HUDEP-2 (cell line): Measurements from ENCODE around the gene EEF1G.
A peak's percentile ranks its signal among the peaks of the same experiment; 100 is the strongest.
"Not testable (repeated sequence)": the region's sequence is repeated elsewhere in the genome, so short reads cannot be mapped to it uniquely, and the experiment has no call there.

Experiments used
- DNase-seq, 76 experiments: peaks; one replicate each; lab custom pipeline; 2025; ENCODE audit not compliant: unreplicated experiment in 76 of 76; lab: John Stamatoyannopoulos, UW

The EEF1G gene

DNA sequence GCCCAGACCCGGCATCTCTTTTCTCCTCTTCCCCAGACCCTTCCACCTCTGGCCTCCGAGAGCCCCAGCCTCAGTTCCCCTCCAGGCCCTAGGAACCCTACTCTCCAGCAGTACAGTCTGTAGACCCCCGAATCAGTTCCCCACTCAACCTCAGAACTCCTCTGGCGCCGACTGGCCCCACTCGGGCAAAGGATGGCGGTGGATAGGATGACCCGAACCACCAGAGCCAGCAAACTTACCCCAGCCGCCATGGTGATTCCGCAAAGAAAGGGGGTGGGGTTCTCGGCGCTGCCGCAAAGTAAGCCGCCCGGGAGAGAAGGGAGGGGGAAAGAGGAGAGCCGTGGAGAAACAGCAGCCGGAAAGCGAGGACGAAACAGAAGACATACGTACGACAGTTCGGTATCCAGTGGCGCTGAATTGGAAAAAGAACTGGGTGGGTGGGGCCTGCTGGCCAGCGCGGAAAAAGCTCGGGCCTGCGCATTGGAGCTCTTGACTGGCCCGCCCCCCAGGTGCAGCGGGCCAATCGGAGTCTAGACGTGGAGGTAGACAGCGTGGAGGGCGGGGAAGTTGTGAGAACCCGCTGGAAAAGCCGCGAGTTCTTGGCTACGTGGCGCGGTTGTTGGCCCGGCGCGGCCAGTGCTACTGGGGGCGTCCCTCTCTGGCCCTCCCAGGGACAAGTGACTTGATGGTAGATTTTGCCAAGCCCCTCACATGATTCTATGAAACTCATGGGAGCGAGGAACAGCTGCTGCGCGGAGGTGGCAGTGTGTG is at the start of gene EEF1G:
Gene EEF1G (minus strand): TSS at position 300 of the 771 bp plus-strand sequence. CDS start 49 bp downstream, at position 251.
- peak in 75 of 76 experiments; percentile 82 to 99 (median 98) for DNase-seq

DNA sequence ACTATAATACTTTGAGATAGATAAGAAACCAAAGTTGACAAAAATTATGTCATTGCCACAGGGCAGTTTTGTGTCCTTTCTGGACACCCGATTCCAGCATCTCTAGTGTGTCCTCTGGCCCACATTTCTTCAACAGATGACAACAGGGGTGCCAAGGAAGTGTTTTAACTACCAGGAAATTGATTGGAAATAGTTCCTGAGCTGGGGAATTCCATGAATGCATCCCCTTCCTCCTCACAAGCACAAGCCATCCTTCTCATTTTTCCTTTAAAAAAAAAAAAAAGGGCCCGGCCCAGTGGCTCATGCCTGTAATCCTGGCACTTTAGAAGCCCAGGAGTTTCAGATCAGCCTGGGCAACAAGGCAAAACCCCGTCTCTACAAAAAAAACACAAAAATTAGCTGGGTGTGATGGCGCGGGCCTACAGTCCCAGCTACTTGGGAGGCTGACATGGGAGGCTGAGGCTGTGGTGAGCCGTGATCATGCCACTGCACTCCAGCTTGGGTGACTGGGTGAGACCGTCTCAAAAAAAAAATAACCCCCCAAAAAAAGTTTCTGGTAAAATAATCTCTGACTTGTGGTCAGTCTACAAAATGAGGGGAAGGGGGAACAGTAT is 48.9 kb upstream of the EEF1G start:
- no peak for DNase-seq

DNA sequence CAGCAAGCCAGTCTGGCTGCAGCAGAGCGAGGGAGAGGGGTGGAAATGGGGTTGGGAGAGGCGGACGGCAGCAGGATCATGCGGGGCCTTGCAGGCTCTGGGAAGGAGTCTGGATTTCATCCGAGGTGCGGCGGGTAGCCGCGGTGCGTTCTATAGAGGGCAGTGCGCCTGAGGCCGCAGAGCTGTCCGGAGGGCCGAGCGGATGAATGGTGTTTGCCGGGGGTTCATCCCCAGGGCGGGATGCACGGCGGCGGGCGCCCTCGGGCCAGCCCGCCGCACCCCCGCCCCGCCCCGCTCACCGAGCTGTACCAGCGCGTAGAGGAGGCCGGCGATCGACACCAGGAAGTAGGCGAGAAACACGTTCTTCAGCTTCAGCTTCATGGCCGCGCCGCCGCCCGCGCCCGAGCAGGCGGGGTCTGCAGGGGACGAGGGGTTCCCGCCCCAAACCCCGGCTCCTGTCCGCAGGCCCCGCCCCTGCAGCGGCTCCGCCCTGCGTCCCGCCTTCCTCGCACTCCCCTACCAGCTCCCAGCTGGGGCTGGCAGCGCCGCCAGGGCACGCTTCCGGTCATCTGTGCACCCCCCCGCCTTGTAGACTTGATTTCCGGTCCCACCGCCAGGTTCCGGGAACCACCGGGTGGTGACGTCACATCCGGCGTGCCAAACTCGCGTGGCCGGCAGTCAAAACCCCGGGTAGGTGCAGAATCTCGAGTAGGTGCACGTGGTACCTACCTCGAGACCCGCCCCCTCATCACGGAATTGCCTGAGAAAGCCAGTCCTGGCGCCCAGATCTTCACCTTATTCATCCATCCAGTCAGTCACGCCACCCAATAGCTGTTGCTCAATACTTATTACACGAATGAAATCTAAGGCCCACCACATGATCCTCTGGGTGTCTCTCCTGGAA is 48.1 kb upstream of the EEF1G start, which contains the start of gene B3GAT3:
Gene B3GAT3 (minus strand): TSS at position 420 of the 904 bp plus-strand sequence. CDS start 39 bp downstream, at position 381.
- peak in 75 of 76 experiments; percentile 62 to 99 (median 97) for DNase-seq

DNA sequence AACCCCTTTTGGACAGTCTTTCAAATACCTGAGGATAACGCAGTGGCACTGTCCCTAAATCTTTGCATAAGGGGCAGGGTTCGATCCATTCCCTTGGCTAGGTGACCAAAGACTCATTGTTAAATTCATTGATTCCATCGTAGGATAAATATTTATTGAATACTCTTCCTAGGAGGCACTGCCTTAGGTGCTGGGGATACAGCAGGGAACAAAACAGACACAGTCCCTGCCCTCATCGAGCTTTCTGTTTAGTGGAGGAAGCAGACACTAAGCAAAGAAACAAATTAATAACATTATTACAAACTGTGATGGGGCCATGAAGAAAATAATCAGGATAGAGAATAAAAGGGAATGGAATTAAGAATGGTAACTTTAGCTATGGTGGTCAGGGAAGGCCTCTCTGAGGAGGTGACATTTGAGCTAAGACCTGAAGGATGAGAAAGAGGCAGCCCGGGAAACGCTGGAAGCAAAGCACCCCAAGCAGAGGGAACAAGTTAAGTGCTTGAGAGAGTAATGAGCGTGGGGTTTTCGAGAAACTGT is 47.4 kb upstream of the EEF1G start:
- no peak for DNase-seq

GRCh38 chr11:62616957-62617356 is 43.3 kb upstream of the EEF1G start:
- DNase-seq: not testable (repeated sequence)

- no peak for DNase-seq
Observed at GRCh38 chr11:62615521-62615920, 41.8 kb upstream of the EEF1G start.

DNA sequence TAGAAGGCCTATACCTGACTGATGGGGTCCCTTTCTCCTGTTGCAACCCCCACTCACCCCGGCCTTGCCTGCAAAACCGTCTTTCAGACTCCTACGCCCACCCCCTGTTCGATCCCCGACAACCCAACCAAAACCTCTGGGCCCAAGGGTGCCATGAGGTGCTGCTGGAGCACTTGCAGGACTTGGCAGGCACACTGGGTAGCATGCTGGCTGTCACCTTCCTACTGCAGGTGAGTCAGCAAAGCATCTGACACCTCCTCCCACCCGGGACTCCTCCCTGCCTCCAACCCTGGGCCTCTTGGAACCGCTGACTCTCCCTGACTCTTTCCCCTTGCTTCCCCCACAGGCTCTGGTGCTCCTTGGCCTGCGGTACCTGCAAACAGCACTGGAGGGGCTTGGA is 40.6 kb upstream of the EEF1G start:
- peak in 3 of 76 experiments; percentile 3 to 28 (median 24) for DNase-seq

DNA sequence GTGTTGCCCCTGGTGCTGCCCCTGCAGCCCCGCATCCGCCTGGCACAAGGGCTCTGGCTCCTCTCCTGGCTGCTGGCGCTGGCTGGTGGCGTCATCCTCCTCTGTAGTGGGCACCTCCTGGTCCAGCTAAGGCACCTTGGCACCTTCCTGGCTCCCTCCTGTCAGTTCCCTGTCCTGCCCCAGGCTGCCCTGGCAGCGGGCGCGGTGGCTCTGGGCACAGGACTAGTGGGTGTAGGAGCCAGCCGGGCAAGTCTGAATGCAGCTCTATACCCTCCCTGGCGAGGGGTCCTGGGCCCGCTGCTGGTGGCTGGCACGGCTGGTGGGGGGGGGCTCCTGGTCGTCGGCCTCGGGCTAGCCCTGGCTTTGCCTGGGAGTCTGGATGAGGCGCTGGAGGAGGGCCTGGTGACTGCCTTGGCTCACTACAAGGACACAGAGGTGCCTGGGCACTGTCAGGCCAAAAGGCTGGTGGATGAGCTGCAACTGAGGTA is 39.6 kb upstream of the EEF1G start:
- no peak for DNase-seq

DNA sequence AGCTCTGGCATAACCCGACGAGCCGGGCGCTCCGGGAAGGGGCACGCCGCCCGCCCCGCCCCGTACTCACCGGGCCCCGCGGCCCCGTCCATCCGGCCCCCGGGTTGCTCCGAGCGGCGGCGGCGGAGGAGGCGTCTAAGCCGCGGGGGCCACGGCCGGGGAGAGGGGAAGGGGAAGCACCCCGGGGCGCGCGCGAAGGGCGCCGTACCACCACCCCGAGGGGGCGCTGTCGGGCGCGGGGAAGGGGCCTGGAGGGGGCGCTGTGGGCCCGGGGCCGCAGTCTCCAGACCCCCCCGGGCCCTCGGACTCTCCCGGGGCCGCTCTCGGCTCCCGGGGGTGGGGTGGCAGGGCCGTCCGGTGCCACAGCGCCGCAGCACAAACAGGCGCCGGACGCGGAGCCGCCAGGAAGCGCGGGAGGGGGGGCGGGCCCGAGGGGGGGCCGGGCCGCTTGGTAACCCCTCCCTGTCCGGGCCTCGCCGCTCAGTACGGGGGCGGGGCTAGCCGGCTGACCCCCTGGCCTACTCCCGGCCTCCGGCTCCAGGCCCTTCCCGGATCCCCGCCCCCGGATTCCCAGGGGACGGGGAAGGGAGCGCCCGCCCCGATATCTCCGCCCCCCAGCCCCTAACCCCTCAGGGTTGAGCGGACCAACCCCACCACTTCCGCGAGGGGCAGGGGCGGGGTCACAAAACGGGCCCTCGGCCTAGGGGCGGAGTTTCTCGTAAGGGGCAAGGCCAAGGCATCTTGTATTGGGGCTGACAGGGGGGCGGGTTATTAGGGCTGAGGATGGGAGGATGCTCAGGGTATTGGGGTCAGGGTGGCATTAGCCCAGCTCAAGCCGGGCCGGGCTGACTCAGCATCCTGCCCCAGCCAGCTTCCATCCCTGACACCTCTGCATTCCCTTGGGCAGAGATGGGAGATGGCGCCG is 38.9 kb upstream of the EEF1G start, which contains the start of the genes EML3 and ROM1:
Gene EML3 (minus strand): TSS at position 410 of the 925 bp plus-strand sequence. CDS start 318 bp downstream, at position 92.
Gene ROM1 (plus strand): TSS at position 892 of the 925 bp plus-strand sequence. CDS start 25 bp downstream, at position 917.
- DNase-seq: peak in 66 of 76 experiments; percentile 37 to 92 (median 75)

- peak in 26 of 76 experiments; percentile 7 to 68 (median 38) for DNase-seq
Observed at GRCh38 chr11:62611705-62612365, 38.1 kb upstream of the EEF1G start.

- DNase-seq: no peak
Observed at GRCh38 chr11:62610814-62611704, 37.4 kb upstream of the EEF1G start.

DNA sequence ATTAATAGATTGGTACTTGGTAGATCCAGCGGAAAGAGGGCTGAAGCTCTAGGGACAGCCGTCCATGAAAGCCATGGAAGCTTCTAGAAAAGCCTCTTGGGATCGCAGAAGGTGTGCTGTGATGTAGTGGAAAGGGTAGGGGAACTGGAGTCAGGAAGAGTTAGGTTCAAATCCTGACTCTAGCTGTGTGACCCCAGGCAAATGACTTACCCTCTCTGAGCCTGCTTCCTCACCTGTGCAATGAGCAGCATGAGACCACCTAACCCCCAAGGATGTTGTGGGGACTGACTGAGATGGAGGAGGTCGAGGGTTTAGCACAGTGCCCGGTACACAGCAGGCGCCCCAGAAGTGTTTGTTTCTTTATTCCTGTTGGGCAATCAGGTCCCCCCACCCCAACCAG is 36.7 kb upstream of the EEF1G start:
- no peak for DNase-seq

DNA sequence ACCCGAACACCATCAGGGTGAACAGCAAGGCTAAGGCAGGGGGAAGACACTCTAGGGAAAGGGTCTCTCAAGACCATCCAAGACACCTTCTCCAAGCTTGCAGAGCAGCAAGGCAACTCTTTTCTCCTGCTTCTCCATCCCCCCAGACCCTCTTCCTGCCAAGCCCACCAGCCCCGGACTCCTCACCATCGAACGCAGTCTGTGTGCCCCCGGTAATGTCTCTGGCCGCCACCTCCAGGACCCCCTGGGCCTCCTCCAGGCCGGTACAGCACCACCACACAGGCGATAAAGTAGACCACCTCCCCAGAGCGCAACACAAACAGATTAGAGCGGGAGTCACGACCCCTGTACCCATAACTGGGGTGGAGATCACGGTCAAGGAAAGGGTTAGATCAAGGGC is 35.1 kb upstream of the EEF1G start:
- no peak for DNase-seq

DNA sequence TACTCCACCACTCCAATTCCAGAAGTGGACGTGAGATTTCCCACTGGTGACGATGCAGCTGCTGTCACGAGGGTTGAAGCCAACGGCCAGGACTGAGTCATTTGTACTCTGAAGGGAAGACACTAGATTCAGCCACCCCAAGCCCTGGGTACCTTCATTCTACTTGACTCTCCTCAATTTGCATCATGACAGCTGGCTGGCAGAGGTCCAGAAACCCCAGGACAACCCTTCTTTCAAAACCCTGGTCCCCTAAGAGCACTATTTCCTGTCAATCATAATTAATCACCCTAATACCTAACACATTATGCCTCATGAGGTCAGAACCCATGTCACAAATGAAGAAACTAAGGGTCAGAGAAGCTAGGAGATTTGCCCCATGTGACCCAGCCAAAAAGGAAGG is 34.0 kb upstream of the EEF1G start:
- DNase-seq: peak in 2 of 76 experiments; percentile 3 to 5

- no peak for DNase-seq
Observed at GRCh38 chr11:62605902-62606301, 32.2 kb upstream of the EEF1G start.

DNA sequence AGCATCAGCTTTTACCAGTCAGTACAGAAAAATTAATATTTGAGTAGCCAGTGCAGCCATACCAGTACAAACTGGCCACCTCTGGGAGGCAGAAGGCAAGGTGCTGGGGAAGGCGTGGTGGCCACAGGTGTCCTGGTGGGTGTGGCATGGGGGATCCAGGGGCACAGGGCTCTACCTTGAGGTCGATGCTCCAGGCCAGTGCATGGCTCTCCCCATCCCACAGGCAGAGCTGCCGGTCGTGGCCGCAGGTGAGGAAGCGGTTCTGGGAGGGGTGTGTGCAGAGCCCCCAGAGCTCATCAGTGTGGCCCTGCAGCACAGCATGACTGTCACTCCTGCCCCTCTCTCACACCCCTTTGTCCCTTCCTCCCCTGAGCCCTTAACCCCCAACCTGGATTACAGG is 31.8 kb upstream of the EEF1G start:
- no peak for DNase-seq

- no peak for DNase-seq
Observed at GRCh38 chr11:62604460-62605120, 30.9 kb upstream of the EEF1G start.
